Kidney (tissue), 14 donors: ENCODE data around the gene MISP. TPM values are rescaled to one million over a fixed set of nuclear protein-coding genes. Genes with fewer than 3 reads are reported as not detected.

ENCODE experiments used
- DNase-seq, 5 donors: peaks; one replicate each; pipeline ENCODE4 v3.0.0-alpha.2; 2013 to 2020
- FAIRE-seq: peaks from 2 replicates; lab custom pipeline; 2012; peaks lifted over from hg19 to GRCh38; lab: Jason Lieb, UNC
- H3K27ac ChIP-seq, 2 donors: one replicate each; pipeline ENCODE4 v1.7.0; 2013; ENCODE audit warnings: low read depth in 2 of 2, low read length in 2 of 2, inconsistent platforms in 1 of 2
- H3K27me3 ChIP-seq: one replicate; pipeline ENCODE4 v1.7.1; 2013; ENCODE audit warnings: low read length, inconsistent platforms; ENCODE audit not compliant: control insufficient read depth, insufficient read depth
- H3K36me3 ChIP-seq, 3 donors: one replicate each; pipeline versions ENCODE4 v1.7.0 to v1.7.1; 2013; ENCODE audit warnings: low read length in 3 of 3, control low read depth in 1 of 3, inconsistent platforms in 1 of 3; ENCODE audit not compliant: insufficient read depth in 3 of 3, control insufficient read depth in 2 of 3
- H3K4me1 ChIP-seq, 3 donors: one replicate each; pipeline versions ENCODE4 v1.7.0 to v1.7.1; 2013; ENCODE audit warnings: low read length in 3 of 3, inconsistent platforms in 1 of 3, low read depth in 1 of 3; ENCODE audit not compliant: control insufficient read depth in 2 of 3, insufficient read depth in 2 of 3
- H3K4me3 ChIP-seq, 3 donors: one replicate each; pipeline versions ENCODE4 v1.7.0 to v1.8.1; 2013; ENCODE audit warnings: low read length in 3 of 3, control low read depth in 1 of 3, inconsistent platforms in 1 of 3
- H3K9ac ChIP-seq, 3 donors: one replicate each; pipeline versions ENCODE4 v1.7.0 to v1.7.1; 2013; ENCODE audit warnings: low read length in 3 of 3, control low read depth in 1 of 3, inconsistent platforms in 1 of 3
- H3K9me3 ChIP-seq, 3 donors: one replicate each; pipeline versions ENCODE4 v1.7.0 to v1.7.1; 2013; ENCODE audit warnings: low read length in 3 of 3, control low read depth in 1 of 3, inconsistent platforms in 1 of 3; ENCODE audit not compliant: control insufficient read depth in 2 of 3, insufficient read depth in 1 of 3
- CTCF ChIP-seq: IDR thresholded peaks from 3 replicates; pipeline ENCODE4 v1.5.1; 2012; ENCODE audit warnings: mild to moderate bottlenecking, moderate library complexity, borderline replicate concordance; ENCODE audit not compliant: insufficient read depth; ENCODE audit errors: extremely low read depth
- intact Hi-C: fragments of 100-400 bp; cut with DNase I; formaldehyde crosslinking; loops from one replicate; pipeline ENCODE4 v1.11.1; 2022
- polyA plus RNA-seq: library from polyadenylated mRNA; stranded (reverse); fragments of 350-450 nt; fragmentation: Illumina TruSeq; extraction: RNeasy Lipid Tissue Mini Kit (QIAGEN cat#74804); gene quantifications from one replicate; pipeline ENCODE4 v1.2.3, GENCODE V29; 2014; ENCODE audit warnings: low read depth, low replicate concordance; ENCODE audit not compliant: insufficient read depth
- total RNA-seq: library from RNA; stranded (reverse); fragmentation: NEBNext Ultra II Directional; extraction: Animal tissue kit (Norgen Biotek cat#: 25700); gene quantifications from one replicate; pipeline ENCODE4 v1.2.1, GENCODE V29; 2021
- donor health status: control.
- donor health status: control.
- donor health status: control.
- donor health status: control.
- donor health status: control.
- donor health status: DM: yes; HTN: yes; CAD: no.
- donor health status: Normal renal cell carcinoma (clear cell type).

Gene MISP
- total and polyA plus RNA-seq, 2 donors from 2014 or later = 17.8 to 19.6 TPM

GRCh38 chr19:788686-788982 is 37.7 kb downstream of the MISP start:
- Histone ChIP-seq H3K27me3 (no peaks in the 10 kb centered on the region), H3K4me3 (no peak overlapping the region), H3K9me3 (no peaks in the 10 kb centered on the region), H3K27ac (peak overlapping the region; percentile 51 to 75), H3K4me1 (peaks cover 0 to 13% (median 0%) of the 10 kb centered on the region in 3 donors), H3K36me3 (no peaks in the 10 kb centered on the region), H3K9ac (no peak overlapping the region)
- FAIRE-seq (no peak), DNase-seq (peak in 2 of 5 donors; percentile 58 to 71)
- no peak for TF ChIP-seq CTCF
- intact Hi-C loops = no loop called here

GRCh38 chr19:788983-789700 is 38.2 kb downstream of the MISP start:
- Histone ChIP-seq H3K27me3 (no peaks in the 10 kb centered on the region), H3K36me3 (no peaks in the 10 kb centered on the region), H3K4me1 (peaks cover 0 to 13% (median 0%) of the 10 kb centered on the region in 3 donors), H3K9ac (peak overlapping the region in 1 of 3 donors; percentile 24), H3K27ac (peak overlapping the region; percentile 51 to 75), H3K9me3 (no peaks in the 10 kb centered on the region), H3K4me3 (no peak overlapping the region)
- TF ChIP-seq CTCF = no peak
- intact Hi-C loops = no loop called here
- no peak for FAIRE-seq
- DNase-seq = peak; percentile 57 to 80 (median 68)

GRCh38 chr19:789701-790060 is 38.8 kb downstream of the MISP start:
- intact Hi-C loops = no loop called here
- peak overlapping the region in 1 of 3 donors; percentile 24 for H3K9ac ChIP-seq
- H3K27ac ChIP-seq = peak overlapping the region; percentile 32 to 51
- TF ChIP-seq CTCF = no peak
- H3K36me3 ChIP-seq = no peaks in the 10 kb centered on the region
- FAIRE-seq (no peak), DNase-seq (peak in 1 of 5 donors; percentile 53)
- H3K4me1 ChIP-seq = peaks cover 0 to 9% (median 0%) of the 10 kb centered on the region in 3 donors
- no peaks in the 10 kb centered on the region for H3K27me3 ChIP-seq
- H3K9me3 ChIP-seq = no peaks in the 10 kb centered on the region
- no peak overlapping the region for H3K4me3 ChIP-seq
